Stimulated activated CD4-positive, alpha-beta T cell treated with anti-CD3 and anti-CD28 coated beads, Interleukin-1b, Interleukin-23, amount 100 ng/mL, for 48 hours (primary cell): ENCODE results near the gene DPH1.
"Not testable (repeated sequence)": the region's sequence is repeated elsewhere in the genome, so short reads cannot be mapped to it uniquely, and the experiment has no call there.

Source experiments
- DNase-seq: peaks from one replicate; pipeline ENCODE4 v3.0.0-alpha.2; 2020

Gene DPH1

DNA sequence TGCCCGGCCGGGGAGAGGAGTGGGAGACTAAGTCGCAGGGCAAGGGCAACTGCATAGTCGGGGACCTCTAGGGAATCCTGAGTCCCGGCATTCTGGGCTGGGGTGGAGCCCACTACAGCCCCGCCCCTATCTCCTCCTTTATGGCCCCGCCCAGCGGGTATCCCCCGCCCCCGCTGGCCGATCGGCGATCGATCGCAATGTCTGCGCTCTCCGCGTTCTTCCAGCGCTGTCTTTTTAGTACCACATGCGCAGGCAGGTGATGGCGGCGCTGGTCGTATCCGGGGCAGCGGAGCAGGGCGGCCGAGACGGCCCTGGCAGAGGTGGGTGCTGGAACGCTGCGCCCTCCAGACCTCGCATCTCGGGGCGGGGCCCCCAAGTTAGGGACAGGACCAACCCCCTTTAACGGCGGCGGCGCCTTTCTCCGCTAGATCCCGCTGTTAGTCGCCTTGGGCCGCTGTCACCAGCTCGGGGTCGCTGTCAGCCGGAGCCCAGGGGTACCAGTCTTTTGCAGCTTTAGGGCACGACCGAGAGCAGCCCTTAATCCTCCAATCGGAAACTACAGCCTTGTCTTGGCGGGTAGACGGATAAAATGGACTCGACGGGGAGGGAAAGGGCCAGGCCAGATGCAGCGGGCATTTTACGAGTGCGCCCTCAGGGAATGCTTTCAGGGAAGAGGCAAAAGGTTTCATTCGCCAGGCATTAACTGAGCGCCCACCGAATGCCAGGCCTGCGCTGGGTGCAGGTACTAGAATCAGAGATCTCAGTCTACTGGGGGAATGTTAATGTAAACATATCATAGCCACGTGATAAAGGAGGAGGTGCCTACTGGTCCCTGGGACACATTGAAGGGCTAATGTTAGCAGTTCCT is at the start of gene DPH1:
TSS of gene DPH1 (plus strand) at position 243 of the 868 bp plus-strand sequence. CDS start at position 260, 17 bp downstream.
- peak; percentile 88 for DNase-seq

DNA sequence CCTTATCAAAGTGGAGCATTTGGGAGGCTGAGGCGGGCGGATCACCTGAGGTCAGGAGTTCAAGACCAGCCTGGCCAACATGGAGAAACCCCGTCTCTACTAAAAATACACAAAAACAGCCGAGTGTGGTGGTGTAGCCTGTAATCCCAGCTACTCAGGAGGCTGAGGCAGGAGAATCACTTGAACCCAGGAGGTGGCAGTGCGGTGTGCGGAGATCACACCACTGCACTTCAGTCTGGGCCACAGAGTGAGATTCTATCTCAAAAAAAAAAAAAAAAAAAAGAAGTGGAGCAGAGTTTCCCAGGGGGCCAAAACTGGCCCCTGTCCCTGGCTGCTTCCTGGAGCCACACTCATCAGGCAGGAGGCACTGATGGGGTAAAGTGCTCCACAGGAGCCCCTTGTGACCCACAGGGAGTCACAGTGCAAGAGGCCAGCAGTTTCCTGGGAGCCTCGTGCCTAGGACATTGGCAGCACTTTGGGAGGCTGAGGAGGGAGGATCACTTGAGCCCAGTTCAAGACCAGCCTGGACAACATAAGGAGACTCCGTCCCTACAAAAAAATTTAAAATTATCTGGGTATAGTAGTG is 49.2 kb upstream of the DPH1 start:
- no peak for DNase-seq

DNA sequence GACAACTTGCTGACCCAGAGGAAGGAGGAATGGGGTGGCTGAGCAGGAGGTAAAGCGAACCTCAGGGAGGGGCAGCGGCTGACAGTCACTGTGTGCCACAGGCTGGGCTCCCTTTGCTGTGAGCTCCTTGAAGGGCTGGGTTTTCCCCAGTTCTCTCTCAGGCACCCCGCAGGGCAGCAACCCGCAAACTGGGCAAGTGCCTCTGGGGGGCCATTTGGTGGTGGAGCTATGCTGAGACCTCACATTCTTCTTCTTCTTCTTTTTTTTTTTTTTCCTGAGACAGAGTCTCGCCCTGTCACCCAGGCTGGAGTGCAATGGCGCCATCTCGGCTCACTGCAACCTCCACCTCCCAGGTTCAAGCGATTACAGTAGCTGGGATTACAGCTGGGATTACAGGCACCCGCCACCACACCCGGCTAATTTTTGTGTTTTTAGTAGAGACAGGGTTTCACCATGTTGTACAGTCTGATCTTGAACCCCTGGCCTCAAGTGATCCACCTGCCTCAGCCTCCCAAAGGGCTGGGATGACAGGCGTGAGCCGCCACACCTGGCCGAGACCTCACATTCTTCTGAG is 47.1 kb upstream of the DPH1 start:
- not testable (repeated sequence) for DNase-seq

DNA sequence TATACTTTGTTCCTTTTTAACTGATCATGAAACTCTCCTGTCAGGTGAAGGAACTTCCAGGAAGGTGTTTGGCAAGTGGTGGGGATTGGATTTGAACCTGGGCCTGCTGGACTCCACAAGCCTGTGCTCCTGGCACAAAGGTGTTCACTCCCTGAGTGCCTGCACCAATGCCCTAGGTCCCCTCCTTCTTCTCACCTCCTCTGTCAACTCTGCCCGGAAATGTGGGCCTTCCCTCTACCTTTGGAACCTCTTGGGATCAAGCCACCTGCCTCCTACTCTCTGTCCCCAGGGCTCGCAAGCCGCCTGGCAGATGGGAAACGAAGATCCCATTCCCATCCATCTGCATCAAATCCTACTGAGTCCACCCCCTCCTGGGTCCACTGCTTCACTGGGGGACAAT is 44.9 kb upstream of the DPH1 start:
- DNase-seq, result no peak

DNA sequence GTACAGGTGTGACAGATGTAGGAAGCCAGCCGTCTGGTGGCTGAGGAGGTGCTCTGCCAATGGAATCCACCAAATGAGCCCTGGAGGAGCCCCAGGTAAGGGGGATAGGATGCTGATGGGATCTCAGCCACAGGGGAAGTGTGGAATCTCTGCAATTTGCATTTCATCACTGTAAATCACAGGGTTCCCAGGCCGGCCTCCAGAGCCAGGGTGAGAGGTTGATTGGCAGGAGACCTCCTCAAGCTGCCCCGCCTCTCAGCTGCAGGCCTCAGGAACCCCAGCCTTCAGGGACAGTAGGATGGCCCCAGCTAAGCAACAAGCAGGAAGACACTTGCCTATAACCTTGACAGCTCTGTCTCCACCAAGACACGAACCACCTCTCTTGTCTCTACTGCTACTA is 44.3 kb upstream of the DPH1 start:
- no peak for DNase-seq

DNA sequence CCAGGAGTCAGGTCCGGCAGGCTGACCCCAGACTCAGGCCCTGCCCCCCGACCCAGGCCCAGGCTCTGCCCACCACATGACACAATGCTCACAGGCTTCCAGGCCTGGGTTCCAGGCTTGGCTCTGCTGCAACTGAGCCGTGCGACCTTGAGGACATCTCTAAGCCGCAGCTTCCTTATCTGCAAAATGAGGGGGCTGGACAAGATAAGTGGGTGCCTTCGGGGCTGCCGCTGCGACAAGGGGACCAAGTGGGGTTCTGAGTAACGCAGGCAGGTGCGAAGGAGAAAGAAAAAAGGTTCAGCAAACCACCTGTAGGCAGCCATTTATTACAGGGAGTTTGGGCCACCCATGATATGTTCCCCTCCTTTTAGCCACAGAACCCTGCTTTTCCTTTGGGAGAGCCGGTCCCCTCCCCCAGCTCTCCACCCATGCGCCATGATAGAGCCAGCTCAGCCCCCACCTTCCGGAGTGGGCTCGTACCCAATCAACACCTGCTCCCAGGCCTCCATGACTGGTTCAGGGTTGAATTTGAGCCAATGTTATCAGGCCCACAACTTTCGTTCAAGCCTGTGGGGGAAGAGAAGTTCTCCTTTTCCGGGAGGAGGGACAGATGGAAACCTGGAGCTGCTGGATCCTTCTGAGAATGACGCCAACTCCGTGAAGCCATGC is 43.0 kb upstream of the DPH1 start:
- DNase-seq, result no peak

DNA sequence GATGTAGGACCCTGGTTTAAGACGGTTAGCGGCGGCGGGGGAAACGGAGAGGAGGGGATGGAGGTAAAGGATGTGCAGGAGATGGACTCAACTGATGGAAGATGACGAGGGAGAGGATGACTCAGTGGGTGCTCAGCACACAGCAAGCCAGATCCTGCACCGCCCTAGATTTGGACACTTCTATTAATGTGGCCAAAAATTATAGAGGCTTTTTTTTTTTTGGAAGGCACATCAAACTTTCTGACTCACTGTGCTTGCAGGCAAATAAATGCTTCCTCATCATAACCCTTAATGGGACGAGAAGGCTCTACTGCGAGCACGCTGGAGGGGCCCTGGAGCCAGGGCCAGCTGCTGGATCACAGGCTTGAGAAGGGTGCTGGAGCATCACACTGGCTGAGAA is 40.8 kb upstream of the DPH1 start:
- no peak for DNase-seq

DNA sequence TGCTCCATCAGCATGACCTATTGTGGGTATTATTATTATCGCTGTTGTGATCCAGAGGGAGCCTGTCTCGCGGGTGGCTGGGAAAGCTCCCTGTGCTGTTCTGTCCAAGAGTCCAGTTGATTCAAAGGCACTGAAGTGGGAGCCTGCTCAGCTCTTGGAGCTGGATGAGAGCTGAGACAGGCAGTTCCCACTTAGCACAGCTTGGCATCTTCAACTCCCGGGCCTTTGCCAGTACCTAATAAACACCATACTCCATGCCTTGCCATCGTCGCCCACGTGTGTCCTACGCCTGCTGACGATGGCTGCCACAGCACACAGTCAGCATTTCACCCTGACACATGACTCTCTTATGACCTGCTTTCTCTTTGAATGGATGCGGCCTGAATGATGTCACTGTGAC is 37.4 kb upstream of the DPH1 start:
- DNase-seq, result no peak

DNA sequence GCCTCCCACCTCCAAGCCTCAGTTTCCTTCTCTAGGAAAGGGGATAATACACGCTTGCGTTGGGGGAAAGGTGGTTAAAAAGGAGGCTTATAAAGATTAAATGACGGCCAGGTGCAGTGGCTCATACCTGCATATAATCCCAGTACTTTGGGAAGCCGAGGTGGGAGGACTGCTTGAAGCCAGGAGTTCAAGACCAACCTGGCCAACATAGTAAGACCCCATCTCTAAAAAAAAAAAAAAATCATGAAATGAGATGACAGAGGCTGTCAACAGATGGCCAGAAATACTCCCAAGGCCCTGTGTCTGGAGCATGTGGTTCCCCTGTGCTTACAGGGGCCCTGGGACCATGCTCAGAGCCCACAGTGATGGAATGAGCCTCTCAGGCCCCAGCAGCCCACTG is 35.2 kb upstream of the DPH1 start:
- no peak for DNase-seq

DNA sequence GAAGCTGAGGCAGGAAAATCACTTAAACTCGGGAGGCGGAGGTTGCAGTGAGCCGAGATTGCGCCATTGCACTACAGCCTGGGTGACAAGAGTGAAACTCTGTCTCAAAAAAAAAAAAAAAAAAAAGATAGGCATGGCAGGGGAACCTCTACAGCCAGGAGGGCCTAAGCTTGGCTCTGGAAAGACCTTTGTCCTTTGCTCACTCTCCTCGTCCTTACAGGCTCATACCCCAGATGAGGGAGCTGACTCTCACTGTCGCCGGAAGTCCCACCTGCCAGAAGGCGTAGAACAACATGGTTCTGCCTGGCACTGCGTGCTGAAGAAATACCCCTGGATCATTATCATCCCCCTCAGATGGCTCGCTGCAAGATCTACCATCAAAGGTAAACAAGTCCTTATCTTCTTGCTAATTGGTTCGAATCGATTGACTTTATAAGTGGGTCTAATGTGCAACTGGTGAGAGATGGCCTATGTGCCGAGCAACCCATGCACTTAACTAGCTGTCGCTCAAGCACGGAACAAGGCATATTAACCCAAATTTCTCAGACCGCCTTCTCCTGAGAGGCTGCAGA is 34.5 kb upstream of the DPH1 start:
- no peak for DNase-seq

DNA sequence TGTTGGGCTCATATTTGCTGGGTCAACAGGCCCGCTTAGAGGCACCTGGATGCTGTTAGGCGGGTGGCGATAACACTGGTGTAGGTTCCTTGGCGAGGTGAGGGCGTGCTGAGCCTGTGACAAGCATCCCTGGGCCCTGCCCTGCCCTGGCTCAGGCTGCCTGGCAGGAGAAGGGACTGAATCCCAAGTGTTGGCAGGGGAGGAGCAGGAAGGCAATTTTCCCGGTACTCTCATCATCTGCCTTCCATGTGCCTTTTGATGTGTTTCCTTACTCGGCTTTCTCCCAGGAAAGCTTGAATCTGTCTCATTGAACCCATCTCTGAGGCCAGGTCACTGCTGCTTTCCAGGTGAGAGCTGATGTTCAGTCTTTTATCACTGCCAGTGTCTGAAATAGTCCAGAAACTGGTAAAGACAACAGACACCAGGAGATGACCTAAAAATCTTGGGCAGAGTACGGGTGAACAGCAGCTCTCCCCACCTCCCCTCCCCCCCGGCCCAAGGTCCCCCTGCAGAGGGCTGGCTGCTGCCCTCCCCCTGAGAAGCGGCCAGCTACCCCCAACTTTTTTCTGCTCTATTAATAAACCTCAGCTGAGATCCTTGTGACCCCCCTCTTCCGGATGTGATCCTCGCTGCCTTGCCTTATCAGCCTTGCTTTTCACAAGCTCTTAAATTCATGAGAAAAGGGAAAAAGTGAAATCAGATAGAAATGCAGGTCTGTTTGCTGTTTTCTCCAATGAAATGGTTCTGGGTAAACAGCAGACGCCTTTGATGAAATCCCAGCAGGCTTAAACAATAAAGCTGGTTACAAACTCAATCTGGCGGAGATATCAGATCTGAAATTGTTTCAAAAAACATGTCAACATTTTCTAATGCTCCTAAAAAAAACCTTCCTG is 33.8 kb upstream of the DPH1 start:
- DNase-seq, result no peak

DNA sequence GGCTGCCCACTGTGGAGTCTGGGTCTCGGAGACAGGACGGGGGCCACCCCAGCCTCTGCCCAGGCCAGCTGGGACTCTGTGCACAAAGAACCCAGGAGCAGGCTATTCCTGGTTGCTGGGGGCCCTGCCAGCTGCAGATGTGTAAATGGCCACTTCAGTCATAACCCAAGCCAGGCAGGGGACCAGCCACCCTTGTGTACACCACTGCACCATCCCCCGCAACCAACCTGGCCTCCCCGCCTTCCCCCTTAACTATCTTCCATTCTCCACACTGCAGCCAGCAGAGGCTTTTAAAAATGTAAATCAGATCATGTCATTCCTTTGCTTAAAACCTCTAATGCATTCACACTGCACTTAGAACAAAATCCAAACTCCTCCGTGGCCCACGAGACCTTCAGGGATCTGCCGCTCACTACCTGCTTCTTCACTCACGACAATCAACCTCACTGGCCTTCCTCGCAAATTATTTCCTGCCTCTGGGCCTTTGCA is 33.1 kb upstream of the DPH1 start:
- DNase-seq, result no peak

DNA sequence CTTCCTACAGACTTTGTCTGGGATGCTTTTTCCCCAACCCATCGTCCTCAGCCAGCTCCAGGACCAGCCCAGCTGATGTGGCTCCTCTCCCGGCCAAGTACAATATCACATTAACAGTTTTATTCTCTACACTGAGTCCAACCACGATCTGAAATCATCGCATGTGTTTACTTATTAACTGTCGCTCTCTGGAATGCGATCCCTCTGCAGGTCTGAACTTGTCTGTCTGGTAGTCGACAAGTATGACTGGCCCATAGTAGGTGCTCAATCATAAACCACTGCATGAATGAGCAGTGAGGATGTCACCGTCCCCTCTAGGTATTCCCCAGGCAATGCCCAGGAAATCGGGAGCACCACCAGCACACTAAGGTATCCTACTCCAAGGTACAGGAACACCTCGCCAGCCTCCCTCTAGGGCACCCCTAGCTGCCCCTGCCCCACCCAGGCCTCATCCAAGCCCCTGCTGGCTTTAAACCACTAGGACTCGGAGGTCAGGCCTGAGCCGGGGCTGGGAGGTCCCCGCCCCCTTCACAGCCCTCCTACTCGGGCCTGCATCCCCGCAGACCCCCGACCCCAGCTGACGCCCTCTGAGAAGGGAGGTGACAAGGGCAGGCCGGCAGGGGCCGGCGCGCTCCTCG is 32.5 kb upstream of the DPH1 start:
- no peak for DNase-seq

DNA sequence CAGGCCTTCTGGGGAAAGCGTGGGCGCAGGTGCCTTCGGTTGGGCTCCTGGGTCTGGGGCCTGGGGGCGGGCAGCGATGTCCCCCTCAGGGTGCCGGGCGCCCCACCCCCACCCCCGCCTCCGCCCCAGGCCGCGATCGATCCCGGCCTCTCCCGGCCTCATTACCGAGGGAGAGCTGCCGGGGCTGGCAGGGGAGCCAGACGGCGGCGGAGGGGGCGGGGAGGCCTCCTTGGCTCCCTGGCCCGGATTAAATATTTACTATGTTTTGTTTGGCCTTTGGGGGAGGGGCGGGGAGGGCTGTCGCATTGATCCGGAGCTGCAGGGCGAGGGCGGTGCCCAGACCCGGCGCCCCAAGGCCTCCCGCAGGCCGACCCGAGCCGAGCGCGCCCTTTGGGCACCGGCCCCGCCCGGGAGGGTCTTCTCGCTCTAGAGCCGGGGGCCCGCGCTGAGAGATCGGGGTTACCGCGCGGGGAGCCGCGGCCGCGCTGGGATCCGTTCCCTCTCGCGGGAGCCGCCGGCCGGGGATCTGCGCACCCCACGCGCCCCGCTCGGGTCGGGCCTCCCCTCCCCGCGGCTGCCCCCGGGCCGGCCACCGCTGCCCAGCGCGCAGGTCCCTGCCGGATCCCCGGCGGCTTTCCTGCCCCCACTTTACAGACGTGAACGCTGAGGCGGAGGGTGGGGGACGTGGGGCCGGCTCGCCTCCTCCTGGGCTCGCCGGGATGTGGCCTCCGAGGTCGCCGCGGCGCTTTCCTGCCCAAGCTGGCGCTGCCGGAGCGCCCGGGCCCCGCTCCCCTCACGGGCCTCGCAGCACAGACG is 31.8 kb upstream of the DPH1 start:
- no peak for DNase-seq

DNA sequence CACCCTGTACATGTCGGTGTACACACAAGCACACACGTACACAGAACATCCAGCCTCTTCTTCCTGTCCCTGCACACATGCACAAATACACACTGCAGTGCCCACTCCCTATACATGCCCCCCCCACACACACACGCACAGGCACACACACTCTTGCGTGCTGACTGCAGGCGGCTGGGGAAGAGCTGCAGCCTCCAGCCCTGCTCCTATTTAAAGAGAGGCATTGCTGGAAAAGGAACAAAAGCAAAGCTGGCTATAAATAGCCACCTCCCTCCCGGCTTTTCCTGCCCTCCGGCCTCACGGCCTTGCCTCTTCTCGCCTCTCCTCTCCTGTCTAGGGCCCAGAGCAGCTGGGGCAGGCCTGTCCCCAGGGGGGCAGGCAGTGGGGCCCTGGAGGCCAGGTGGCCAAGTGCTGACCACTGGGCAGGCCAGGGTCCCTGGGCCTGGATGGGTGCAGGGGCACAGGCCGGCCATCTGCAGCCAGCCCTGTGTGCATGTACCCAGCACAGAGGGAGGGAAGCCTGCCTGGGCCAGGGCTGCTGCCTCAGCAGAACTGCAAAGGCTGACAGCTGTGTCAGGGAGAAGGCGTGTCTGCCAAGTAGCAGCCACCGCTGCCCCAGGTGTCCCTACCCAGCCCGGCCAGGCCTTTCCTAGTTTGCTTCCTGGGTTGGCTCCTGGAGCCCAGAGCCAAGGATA is 30.2 kb upstream of the DPH1 start:
- no peak for DNase-seq

DNA sequence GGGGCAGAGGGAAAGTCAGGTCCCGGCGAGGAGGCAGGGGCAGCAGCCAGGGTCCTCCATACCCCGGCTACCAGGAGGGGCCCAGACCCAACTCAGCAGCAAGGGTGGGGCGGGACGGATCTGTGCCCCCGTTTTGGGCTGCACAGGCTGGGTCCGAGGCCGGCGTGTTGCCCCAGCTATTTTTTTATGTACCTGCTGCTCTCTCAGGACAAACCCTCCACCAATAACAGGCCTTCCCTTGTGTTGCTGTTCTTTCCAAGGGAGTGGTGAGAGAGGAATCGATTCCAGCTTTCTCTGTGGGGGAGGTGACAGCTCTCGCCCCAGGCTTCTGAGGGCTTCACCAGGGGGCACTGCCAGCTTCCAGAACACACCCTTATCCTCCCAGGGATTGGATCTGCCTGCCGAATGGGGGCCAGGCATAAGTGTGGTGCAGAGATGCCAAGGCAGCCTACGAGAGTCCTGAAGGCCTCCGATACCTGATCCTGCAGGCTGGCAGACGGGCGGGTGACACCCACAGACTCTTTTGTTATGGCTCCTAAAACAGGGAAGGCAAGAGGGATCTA is 27.1 kb upstream of the DPH1 start:
- no peak for DNase-seq

DNA sequence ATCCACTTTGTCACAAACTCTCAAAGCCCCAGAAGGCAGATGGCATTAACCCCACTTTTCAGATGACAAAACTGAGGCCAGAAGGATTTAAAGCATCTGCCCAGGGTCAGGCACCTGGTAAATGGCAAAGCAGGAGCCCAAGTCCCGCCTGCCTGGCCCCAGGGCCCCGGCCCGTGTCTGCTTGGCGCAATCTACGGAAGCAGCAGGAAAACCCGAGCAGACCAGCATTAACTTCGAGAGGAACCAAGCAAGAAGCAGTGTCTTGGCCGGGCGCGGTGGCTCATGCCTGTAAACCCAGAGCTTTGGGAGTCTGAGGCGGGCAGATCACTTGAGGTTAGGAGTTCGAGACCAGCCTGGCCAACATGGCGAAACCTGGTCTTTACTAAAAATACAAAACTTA is 26.4 kb upstream of the DPH1 start:
- no peak for DNase-seq

DNA sequence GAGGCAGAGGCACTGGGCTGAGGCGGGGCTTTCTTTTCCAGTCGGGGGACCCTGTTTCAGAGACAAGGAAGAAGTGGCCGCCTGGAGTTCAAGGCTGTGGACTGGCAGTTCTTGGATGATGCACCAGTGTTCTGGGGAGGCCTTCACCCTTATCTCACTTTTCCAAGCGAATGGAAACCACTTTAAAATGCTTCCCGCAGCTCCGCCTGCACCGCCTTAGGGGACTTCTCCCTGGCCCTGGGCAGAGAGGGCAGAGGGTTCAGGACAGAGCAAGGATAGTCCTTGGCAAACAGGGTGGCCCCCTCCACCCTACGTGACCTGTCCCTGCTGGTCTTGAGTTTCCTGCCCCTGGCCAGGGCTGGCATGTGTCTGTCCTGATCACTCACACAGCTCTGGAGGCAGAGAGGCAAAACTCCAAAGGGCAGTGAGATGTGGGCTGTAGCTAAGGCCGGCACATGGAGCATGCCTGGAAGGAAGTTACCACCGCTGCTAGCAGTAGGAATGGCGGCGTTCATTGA is 25.5 kb upstream of the DPH1 start:
- no peak for DNase-seq

DNA sequence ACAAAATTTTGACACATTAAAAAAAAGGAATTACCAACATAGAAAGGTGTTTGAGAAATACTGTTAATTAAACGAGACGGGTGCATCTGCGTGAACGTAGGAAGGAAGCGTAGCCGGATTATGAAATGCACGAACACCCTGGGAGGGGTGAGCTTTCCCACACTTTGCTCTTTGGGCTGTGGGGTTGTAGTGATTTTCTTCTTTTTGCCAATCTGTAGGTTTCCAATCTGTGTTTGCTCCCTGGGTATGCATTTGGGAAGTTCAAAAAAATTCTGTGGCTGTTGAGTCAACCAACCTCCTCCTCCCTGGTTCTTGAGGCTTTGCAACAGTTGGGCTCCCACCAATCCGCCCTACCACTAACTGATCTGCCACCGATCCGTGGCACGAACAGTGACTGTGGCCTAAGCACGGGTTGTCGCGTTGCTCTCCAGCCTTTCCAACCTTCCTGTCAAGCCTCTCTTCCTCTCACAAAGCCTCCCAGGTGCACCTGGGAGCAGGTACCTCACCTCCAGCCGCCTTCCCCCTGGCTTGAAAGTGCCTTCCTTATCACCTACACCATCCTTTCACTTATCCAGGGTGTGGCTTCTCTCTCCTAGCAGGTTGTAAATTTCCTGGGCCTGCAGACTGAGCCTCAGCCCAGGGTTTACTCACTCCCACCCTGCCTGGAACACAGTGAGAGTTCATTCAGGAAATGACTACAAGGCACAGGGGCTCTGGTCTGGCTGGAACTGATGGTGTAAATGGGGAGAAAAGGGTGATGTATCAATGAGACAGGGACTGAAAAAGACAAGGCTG is 21.4 kb upstream of the DPH1 start:
- DNase-seq, result no peak
